NCI-H774 (cell line): ENCODE results near the gene TFEC.
"Not testable (repeated sequence)": the region's sequence is repeated elsewhere in the genome, so short reads cannot be mapped to it uniquely, and the experiment has no call there.

Source experiments
- DNase-seq: peaks from one replicate; lab custom pipeline; 2025; lab: John Stamatoyannopoulos, UW

Gene TFEC

DNA sequence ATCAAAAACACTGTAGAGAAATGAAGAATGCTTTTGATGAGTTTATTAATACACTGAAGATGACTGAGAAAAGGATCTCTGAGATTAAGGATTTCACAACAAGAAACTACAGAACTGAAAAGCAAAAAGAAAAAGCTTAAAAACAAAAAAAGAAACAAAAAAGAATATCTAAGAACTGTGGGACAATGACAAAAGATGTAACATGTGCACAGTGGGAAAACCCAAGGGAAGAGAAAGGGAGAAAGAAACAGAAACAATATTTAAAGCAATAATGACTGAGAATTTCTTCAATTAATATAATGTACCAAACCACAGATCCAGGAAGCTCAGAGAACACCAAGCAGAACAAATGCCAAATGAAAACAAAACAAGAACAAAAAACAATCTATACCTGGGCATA is 42.2 kb downstream of the TFEC start:
- no peak for DNase-seq

DNA sequence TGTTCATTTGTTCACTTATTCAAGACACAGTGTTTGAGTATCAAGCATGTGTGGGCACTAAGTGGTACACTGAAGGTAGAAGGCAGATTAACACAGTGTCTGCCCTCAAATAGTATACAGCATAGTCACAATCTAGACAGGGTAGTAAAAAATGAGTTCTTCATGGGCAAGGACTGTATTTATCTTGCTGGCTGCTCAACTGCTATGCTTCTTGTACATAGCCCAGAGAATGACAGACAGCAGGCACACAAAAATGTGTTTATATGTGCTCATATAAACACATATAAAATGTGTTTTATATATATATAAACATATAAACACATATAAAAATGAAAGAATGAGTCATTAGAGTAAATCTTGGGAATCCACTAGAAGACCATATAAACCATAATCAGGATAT is 43.1 kb downstream of the TFEC start:
- DNase-seq, result no peak

DNA sequence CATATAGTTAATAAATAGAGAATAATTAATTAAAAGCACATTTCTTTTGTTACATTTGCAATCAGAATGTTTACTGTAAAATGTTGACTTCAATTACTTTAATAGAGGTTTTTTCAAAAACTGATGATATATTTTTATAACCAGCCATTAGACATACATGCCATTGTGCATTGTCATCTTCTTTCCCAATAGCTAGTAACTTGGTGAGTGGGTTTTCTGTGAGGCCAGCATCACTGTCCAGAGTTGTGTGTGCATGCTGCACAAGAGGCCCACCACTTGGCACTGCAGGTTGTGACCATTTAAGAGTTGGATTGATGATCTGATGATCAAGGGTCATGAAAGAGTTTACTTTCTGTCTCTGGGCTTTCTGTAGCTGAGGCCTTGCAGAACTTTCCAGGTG is 46.5 kb downstream of the TFEC start:
- no peak for DNase-seq

DNA sequence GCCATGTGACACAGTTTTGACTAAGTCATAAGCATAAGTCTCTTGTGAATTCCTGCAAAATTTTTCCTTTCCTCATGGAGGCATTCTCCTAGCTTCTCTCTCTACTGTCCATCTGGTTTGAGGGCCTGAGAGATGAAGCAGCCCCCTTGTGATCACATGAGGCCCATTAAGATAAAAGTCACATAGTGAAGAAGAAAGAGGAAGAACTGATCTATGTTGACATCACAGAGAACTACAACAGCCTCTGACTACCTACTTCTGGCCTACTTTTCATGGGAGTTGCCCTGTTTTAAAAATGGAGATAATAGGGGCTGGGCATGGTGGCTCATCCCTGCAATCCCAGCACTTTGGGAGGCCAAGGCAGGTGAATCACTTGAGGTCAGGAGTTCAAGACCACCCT is 50.4 kb downstream of the TFEC start:
- no peak for DNase-seq

DNA sequence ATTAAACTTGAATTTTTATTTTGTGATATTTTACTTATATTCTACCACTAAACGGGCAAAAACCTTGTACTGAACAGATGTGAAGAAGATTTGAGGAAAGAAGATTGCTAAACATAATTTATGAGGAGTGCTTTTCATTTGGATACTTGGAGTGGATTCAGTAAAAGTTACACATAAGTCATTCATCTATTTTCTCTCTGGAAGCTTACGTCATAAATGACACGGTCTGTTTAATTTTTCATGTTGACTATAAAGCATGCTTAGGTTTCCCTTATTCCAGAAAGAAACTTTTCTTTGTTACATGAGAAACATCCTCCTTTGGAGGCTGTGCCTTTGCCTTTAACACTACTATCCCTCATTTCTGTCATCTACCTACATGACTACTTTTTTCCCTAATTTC is 53.9 kb downstream of the TFEC start:
- DNase-seq, result no peak

DNA sequence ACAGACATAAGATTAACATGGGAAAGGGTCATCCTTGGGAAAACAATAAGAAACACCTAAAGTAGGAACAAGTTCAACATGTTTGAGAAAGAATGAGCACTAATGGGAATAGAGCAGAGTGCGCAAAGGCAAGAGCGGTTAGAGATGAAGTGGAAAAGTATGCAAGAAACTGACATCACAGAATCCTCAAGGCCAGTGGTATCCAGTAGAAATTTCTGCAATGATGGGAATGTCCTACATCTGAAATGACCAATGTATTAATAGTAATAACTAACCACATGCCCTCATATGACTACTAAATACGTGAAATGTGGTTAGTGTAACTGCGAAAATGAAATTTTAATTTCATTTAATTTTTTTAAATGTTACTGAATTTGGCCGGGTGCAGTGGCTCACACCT is 54.8 kb downstream of the TFEC start:
- DNase-seq, result no peak

DNA sequence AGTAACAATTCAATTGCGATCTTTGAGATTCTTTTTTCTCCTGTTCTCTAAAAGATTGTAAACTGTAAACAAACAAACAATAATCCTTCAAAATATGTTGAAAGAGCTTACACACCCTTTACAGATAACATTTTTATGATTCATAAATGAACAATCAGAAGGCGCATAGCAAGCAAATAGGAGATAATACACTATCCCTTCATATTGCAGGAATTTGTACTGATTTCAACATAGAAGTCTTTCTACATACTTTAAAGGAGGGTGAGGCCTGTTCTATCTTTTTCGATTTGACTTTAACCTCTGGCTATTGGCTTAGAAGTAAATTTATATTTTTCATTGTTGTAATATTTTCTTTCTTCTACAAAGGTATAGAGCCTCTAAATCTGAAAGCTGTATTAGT is 57.2 kb downstream of the TFEC start:
- no peak for DNase-seq

DNA sequence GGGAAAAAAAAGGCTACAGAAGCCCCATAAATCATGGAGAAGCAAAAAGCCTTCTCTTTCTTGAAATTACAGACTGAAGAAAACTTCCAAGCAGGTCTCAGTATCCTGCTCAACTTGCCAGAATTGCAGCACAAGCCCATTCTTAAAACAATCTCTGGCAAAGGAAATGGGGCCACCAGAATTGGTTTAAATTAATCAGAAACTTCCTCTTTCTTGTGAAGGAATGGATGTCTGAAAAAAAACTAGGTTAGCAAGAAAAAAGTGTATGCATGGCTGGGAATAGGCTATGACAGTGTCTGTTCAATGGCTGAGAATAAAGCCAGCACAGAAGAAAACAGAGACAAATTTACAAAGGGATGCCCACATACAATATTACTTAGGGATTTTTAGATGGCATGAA is 59.1 kb downstream of the TFEC start:
- DNase-seq, result no peak

DNA sequence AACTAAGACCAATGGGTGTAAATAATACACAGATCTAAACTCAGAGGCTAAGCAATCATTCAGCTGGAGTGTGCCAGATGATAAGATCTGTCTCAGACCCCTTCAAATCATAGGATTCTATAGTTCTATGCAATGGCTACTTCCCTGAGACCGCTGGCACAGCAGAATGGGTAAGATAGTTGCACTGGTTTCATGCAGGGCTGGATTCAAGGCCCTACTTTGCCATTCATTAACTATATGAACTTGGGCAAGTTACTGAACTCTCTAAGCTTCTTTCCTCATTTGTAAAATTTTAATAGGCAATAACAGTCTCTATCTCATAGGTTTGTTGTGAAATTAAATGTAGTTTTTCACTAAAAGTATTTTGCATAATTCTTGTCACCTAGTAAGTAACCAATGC is 62.0 kb downstream of the TFEC start:
- no peak for DNase-seq

DNA sequence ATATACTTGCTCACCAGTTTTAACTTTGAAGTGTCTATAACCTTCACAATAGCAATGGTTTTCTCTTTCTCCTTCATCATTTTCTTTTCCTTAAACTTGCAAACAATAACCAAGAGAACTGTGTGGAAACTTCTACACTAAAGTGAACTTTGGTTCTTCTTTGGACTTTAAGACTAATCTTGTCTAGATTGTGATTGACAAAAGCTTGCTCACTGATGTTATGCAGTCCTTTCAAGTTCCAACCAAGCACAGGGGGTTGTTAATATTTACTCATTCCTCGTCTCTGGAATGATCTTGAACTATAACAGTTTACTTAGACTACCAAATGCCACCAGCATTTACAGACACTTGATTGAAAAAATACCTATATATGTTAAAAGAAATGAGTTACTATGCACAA is 62.4 kb downstream of the TFEC start:
- no peak for DNase-seq

DNA sequence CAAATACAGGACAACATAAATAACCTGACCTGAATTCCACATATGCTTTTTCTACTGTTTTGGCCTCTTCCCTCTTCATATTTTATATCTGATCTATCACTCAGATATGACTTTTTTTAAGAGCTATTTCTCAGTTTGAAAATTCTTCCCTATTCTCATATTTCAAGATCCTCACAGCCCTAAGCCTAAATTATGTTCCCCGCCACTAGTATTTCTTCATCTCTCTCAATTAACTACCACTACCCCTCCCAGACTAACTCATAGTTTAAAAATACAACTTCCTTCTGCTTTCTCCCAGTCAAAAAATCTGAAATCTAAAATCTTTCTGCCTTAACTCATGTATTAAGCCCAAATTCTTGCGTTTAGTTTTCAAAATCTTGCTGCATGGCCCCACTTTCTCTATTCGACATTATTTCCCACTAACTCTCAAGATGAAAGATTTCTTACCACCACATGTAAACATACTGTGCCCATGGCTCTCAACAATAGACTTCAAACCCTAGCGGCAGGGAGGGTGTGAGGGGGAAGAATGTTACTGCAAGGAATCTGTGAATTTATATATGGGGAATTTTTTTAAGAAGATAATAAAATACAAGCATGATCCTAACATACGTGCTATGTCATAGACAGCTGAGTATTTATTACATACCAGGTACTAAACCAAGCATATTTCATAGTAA is 64.6 kb downstream of the TFEC start:
- no peak for DNase-seq

DNA sequence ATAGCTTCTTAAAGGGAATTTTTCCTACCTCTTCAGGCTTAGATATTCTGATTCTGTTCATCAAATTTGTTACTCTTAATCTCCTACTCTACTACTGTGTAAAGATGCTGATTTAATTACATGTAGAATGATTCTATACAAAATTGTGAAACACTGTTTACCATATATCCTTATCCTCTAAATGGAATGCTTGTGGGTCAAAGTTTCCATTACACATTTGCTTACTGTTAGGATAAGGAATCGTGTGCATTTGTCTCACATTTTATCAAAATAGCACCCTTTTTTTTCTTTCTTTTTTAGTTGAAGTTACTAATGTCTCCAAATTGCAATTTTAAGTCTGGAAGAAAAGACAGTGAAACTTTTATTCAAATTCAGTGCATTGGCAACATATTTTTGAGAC is 65.3 kb downstream of the TFEC start:
- no peak for DNase-seq

DNA sequence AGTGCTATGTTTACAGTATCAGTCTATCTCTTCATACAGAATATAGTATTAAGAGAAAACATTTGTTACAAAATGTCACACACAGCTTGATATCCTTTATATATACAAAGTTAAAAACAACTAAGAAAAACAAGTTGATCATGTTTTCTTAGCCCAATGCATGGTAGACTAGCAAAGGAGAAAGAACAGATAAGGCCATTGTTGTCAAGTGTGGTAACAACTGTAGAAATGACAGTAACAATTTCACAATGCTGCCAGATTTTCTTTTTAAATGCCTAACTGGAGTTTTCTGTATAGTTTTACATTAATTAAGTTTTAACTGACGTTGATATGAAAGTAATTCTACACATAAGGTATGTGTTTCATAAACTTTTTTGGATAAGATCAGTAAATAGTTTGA is 65.8 kb downstream of the TFEC start:
- no peak for DNase-seq

DNA sequence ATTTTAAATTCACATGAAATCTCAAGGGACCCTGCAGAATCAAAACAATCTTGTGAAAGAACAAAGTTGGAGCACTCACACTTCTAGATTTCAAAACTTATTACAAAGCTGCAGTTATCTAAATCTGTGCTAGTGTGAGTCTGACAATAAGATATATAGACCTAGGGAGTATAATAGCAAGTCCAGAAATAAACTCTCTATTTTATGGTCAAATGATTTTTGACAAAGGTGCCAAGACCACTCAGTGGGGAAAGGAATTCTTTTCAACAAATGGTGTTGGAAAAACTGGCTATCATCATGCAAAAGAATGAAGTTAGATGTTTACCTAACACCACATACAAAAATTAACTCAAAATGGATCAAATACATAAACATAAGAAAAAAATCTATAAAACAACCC is 68.2 kb downstream of the TFEC start:
- no peak for DNase-seq

DNA sequence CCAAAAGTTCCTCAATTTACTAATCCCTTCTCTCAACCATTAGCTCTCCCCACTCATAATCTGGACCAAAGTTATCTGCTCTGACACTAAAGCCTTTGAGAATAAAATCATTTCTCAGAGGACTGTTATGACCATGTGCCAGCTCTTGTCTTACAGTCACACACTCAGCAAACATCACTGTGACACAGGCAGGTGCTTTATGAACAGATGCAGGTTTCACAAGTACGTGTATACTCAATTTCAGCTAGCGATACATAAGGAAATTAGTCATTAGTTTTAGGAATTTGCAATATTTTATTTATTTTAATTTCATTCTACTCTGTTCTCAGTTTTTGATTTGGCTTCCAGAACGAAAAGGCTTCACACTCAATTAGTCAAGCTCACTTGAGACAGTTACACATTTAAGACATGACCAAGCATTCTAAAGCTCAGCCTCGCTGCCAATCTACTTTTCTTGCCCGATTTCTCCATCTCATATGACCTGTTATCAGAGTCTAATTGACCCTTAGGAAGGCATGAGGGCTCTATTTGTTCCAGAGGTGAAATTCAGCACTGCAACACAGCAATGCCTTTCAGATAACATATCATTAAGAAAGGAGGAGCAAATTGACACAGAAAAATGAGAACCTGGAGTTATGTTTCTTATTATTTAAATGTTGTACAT is 76.8 kb downstream of the TFEC start:
- DNase-seq, result no peak

DNA sequence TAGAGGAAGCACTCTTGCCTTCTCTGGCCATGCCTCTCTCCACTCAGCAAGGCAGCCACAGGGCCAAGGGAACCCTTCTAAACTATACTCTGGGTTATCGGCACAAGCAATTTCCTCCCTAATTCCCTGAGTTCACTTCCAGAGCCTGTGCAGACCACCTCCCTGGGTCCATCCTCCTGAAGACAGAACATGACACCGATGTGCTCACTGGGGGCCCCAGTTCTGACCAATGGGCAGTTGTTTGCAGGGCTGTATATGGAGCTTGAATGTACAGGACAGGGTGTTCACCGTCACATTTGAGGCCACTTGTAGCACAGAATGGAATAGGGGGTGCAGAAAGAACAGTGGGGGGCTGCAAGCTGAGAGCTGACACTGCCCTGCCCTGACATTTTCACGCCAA is 77.7 kb downstream of the TFEC start:
- no peak for DNase-seq

DNA sequence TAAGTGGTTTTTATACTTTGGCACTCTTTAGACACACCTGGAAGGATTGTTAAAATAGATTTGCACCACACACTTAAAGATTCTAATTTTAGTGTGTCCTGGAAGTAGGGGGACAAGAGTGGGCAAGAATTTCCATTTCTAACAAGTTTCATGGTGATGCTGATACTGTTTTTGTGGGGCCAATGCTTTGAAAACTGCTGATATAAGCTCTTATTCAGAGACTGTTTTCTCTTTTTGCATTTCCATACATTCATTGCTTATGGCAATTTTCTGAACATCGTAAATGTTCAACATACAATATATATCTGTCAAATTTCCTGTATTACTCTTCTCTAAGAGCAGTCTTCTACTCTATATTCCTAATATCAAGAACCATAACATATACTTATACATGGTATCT is 79.0 kb downstream of the TFEC start:
- DNase-seq, result no peak

DNA sequence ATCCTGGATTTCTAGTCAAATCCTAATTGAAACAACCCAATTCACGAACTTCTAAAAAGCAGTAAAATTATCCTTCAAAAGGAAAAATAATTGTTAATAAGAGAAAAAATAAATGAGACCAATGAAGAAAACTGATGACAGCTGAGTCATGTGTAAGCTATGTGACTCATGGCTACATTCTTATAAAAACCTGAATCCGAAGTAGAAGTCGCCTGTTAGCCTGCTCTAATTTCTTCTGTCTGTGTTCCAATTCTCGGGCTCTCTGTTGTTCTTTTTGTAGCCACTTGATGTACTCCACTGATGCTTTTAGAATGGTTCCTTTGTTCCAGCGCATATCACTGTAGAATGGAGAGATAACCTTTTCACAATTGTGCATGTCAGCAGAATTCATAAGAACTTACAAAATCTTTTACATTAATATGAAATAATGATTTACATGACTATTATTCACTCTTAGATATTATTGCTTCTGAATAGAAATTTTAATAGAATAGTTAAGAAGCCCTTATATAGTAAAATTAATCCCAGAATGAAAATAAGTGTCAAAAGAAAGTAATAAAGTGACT is 88.8 kb downstream of the TFEC start:
- DNase-seq, result no peak

DNA sequence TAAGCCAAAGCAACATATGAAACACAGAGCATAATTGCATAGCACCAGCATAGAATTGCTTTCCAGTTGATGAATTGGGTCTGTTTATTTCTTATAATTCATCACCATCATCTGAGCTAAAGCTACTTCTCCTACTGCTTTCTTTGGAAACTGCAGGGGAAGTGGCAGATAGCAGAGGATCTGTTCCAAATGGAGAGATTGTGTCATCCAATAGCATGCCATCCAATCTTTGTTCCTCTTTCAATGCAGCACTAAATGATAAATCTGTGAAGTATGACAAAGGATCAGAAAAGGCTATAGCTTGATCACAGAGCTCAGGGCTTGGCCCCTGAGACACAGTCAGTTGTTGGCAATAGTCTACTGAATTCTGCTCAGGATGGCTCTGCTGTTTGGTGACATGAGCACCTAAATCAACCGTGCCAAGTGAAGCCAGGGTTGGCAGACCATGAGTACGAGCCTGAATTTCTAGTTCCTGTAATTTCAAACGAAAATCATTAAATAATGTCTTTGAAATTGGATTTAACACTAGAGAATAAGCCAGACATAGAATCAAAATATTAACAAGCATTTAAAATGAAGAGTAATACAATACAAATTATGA is 90.0 kb downstream of the TFEC start:
- no peak for DNase-seq

DNA sequence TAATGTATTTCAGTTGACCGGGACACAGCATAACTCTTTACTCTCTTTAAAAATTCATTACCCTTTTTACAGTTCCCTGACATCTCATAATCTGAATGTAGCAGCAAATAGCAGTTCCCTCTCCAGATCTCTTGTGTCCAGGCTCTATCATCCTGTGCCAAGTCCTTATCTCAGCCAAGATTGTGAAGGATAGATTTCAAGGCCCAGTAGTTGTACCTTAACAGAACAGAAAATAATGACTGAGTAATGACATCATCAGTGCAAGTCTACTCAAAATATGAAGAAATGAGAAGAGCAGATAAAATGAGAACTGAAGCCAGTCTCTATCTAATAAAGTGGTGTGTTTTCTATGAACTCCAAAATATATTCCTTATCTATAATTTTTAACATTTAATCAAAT is 92.6 kb downstream of the TFEC start:
- DNase-seq, result no peak

DNA sequence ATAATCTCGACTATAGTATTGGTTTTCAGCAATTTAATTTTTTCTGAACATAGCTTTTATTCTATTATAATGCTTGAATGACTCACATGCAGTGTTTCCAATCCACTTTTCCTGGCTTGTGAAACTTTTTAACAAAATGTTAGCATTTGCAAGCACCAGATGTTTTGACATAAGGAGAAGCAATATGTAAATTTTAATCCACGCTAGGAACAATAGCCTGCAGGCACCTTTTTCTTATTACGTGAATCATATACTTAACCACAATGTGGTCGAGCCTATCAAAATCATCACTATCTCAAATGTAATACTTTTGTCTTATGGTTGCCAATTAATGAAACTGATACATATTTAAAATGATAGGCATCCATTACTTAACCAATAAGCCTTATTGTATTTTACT is 97.1 kb downstream of the TFEC start:
- no peak for DNase-seq

DNA sequence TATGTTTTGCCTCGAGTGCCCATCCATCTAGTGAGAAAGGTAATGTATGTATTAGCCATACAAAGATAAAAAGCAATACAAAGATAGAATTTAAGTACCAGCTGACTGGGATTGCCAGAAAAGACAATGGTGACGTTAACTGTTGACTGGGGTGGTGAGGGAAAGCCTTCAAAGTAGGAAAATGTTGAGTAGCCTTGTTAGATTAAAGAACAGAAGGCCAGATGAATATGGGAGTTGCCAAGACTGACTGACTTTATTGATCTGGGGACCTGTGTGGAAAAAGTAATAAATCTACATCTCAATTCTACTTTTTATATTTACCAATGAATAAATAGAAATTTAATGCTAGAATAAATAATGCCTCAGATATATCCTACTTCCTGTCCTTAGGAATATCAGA is 97.7 kb downstream of the TFEC start:
- DNase-seq, result no peak

DNA sequence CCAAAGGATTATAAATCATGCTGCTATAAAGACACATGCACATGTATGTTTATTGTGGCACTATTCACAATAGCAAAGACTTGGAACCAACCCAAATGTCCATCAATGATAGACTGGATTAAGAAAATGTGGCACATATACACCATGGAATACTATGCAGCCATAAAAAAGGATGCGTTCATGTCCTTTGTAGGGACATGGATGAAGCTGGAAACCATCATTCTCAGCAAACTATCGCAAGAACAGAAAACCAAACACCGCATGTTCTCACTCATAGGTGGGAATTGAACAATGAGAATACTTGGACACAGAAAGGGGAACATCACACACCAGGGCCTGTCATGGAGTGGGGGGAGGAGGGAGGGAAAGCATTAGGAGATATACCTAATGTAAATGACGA is 100.4 kb downstream of the TFEC start:
- DNase-seq, result not testable (repeated sequence)

DNA sequence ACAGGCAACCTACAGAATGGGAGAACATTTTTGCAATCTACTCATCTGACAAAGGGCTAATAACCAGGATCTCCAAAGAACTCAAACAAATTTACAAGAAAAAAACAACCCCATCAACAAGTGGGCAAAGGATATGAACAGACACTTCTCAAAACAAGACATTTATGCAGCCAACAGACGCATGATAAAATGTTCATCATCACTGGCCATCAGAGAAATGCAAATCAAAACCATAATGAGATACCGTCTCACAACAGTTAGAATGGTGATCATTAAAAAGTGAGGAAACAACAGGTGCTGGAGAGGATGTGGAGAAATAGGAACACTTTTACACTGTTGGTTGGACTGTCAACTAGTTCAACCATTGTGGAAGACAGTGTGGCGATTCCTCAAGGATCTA is 100.8 kb downstream of the TFEC start:
- not testable (repeated sequence) for DNase-seq
